K562 (cell line): ENCODE data around the gene PPP2R5A. TPM values are rescaled to one million over a fixed set of nuclear protein-coding genes. Genes with fewer than 3 reads are reported as not detected.

Experiments
- ARID1B ChIP-seq: fragments of 450-650 bp; IDR thresholded peaks from 2 replicates; pipeline ENCODE4 v1.6.1; 2016; ENCODE audit warnings: antibody characterized with exemption, mild to moderate bottlenecking, inconsistent platforms
- BHLHE40 ChIP-seq: IDR thresholded peaks from 2 replicates; pipeline ENCODE4 v1.6.1; 2011; ENCODE audit warnings: low read length, improper control_type of control experiment
- CBX3 ChIP-seq, 2 experiments: IDR thresholded peaks; 1 replicate in 1 of 2; 2 replicates in 1 of 2; pipeline ENCODE4 v1.6.1; 2012; ENCODE audit warnings: inconsistent platforms in 2 of 2, low read length in 2 of 2, borderline replicate concordance in 1 of 2, control low read depth in 1 of 2
- COPS2 ChIP-seq: fragments of 450-650 bp; conservative IDR thresholded peaks from 2 replicates; pipeline ENCODE4 v1.6.1; 2016; ENCODE audit warnings: mild to moderate bottlenecking, moderate library complexity
- CREM ChIP-seq: IDR thresholded peaks from 2 replicates; pipeline ENCODE4 v1.6.1; 2014; ENCODE audit warnings: antibody characterized with exemption, low read depth
- CTBP1 ChIP-seq: fragments of 450-650 bp; IDR thresholded peaks from 2 replicates; pipeline ENCODE4 v1.6.1; 2016; ENCODE audit warnings: borderline replicate concordance
- CXXC5 ChIP-seq: fragments of 250-450 bp; sonication (Bioruptor Pico); IDR thresholded peaks from 2 replicates; pipeline ENCODE4 v1.8.0; 2022; ENCODE audit warnings: inconsistent platforms, mild to moderate bottlenecking, moderate library complexity
- ERF ChIP-seq: fragments of 450-650 bp; formaldehyde crosslinking; IDR thresholded peaks from 2 replicates; pipeline ENCODE4 v1.4.0; 2020; ENCODE audit warnings: mild to moderate bottlenecking, mixed read lengths
- HMGN3 ChIP-seq: IDR thresholded peaks from 2 replicates; pipeline ENCODE4 v1.6.1; 2011; ENCODE audit warnings: borderline replicate concordance, low read depth, mild to moderate bottlenecking, mixed read lengths, low read length; ENCODE audit not compliant: insufficient read length; ENCODE audit errors: extremely low read depth
- HNRNPL ChIP-seq: fragments of 200-400 bp; formaldehyde crosslinking; IDR thresholded peaks from 2 replicates; pipeline ENCODE4 v1.6.1; 2017; ENCODE audit warnings: low read depth, mild to moderate bottlenecking, low read length
- PBX2 ChIP-seq, 2 experiments: IDR thresholded peaks in 1 of 2; conservative IDR thresholded peaks in 1 of 2; 2 replicates each; pipeline ENCODE4 v1.6.1; 2016; ENCODE audit warnings: low read depth in 2 of 2, mild to moderate bottlenecking in 1 of 2, missing compliant biosample characterization in 1 of 2, missing genetic modification characterization in 1 of 2, moderate library complexity in 1 of 2
- POLR2AphosphoS5 ChIP-seq: IDR thresholded peaks from 2 replicates; pipeline ENCODE4 v1.6.1; 2011; ENCODE audit warnings: mild to moderate bottlenecking, low read depth, low read length, moderate library complexity; ENCODE audit not compliant: control insufficient read depth, insufficient read depth
- SETDB1 ChIP-seq: IDR thresholded peaks from one replicate; pipeline ENCODE4 v1.6.1; 2012; ENCODE audit warnings: low read length, control low read depth, inconsistent platforms
- SNRNP70 ChIP-seq: fragments of 200-400 bp; formaldehyde crosslinking; optimal IDR thresholded peaks from 2 replicates; pipeline ENCODE3; 2017; ENCODE audit warnings: low read depth, low read length
- ZBED1 ChIP-seq: IDR thresholded peaks from 2 replicates; pipeline ENCODE4 v1.6.1; 2014
- ZBTB9 ChIP-seq: fragments of 450-650 bp; formaldehyde crosslinking; IDR thresholded peaks from 2 replicates; pipeline ENCODE4 v1.4.0; 2020; ENCODE audit warnings: mild to moderate bottlenecking, moderate library complexity
- ZNF197 ChIP-seq: fragments of 200-800 bp; sonication (Bioruptor generic); IDR thresholded peaks from 2 replicates; pipeline ENCODE4 v1.6.1; 2016; ENCODE audit warnings: low read depth, missing genetic modification characterization, missing compliant biosample characterization
- ZNF212 ChIP-seq: fragments of 450-650 bp; formaldehyde crosslinking; IDR thresholded peaks from 2 replicates; pipeline ENCODE4 v1.4.0; 2020; ENCODE audit warnings: mild to moderate bottlenecking
- ZNF766 ChIP-seq: fragments of 200-800 bp; sonication (Bioruptor generic); conservative IDR thresholded peaks from 2 replicates; pipeline ENCODE4 v1.6.1; 2016; ENCODE audit warnings: missing genetic modification characterization, missing compliant biosample characterization
- polyA plus RNA-seq, 8 experiments: library from polyadenylated mRNA; depleted of rRNA in 4 of 8; stranded (reverse) in 5 of 8; unstranded in 3 of 8; fragments of >200 nt; fragmentation: Nextera tagmentation in 2 of 8; fragmentation: Illumina TruSeq in 1 of 8; extraction: Ambion mirVana in 2 of 8; extraction: Trizol in 1 of 8; gene quantifications; 2 replicates each; pipeline versions ENCODE4 v1.2.1 to v1.2.3, GENCODE V29; 2011 to 2014; ENCODE audit warnings: inconsistent platforms in 1 of 8, missing spikeins in 1 of 8
- total RNA-seq, 7 experiments: library from RNA; depleted of rRNA in 6 of 7; stranded (reverse); fragments of >200 nt in 6 of 7; fragmentation: Illumina TruSeq in 2 of 7; extraction: Trizol in 2 of 7; gene quantifications; 2 replicates each; pipeline versions ENCODE4 v1.2.1 to v1.2.3, GENCODE V29; 2011 to 2021; ENCODE audit warnings: low replicate concordance in 1 of 7
- TF ChIP-seq, protein P1 (sequence below): fragments of 200-800 bp; sonication (Bioruptor generic); IDR thresholded peaks from 2 replicates; pipeline ENCODE4 v1.6.1; 2016; ENCODE audit warnings: missing genetic modification characterization, missing compliant biosample characterization

The PPP2R5A gene
- total and polyA plus RNA-seq, 9 of the 15 experiments (the other 6 are each of a cell fraction or from before 2014, with no cell fraction given), result 26.9 to 106 (median 64.3) TPM

GRCh38 chr1:212261361-212261929 is 23.8 kb upstream of the PPP2R5A start (continued):
- TF ChIP-seq CTBP1 (peak; percentile 69; the same call in 1 of the 2 replicates), SETDB1 (no peak), CXXC5 (CRISPR knock-in tag) (peak; percentile 48), COPS2 (no peak), SNRNP70 (no peak), HNRNPL (no peak), ZNF197 (CRISPR knock-in tag) (no peak), CBX3 (IDR thresholded peaks at IDR 0.05; ENCODE audit: borderline replicate concordance in 1 of 2, low read length in 2 of 2) (no peak), BHLHE40 (peak; percentile 71), CREM (0 out of 2 replicates have a peak, but pooled peaks have one; percentile 11), ZBTB9 (CRISPR knock-in tag) (no peak), ZBED1 (no peak), HMGN3 (no peak), PBX2 (CRISPR knock-in tag; IDR thresholded peaks at IDR 0.05; ENCODE audit: low read depth) (no peak), PBX2 (tag; conservative IDR thresholded peaks at IDR 0.05; ENCODE audit: low read depth) (0 out of 2 replicates have a peak, but pooled peaks have one; percentile 5), ERF (CRISPR knock-in tag) (no peak), ZNF212 (CRISPR knock-in tag) (no peak), ZNF766 (CRISPR knock-in tag) (peak; percentile 70), ARID1B (peak; percentile 91), POLR2AphosphoS5 (no peak)
- TF ChIP-seq, protein P1, sequence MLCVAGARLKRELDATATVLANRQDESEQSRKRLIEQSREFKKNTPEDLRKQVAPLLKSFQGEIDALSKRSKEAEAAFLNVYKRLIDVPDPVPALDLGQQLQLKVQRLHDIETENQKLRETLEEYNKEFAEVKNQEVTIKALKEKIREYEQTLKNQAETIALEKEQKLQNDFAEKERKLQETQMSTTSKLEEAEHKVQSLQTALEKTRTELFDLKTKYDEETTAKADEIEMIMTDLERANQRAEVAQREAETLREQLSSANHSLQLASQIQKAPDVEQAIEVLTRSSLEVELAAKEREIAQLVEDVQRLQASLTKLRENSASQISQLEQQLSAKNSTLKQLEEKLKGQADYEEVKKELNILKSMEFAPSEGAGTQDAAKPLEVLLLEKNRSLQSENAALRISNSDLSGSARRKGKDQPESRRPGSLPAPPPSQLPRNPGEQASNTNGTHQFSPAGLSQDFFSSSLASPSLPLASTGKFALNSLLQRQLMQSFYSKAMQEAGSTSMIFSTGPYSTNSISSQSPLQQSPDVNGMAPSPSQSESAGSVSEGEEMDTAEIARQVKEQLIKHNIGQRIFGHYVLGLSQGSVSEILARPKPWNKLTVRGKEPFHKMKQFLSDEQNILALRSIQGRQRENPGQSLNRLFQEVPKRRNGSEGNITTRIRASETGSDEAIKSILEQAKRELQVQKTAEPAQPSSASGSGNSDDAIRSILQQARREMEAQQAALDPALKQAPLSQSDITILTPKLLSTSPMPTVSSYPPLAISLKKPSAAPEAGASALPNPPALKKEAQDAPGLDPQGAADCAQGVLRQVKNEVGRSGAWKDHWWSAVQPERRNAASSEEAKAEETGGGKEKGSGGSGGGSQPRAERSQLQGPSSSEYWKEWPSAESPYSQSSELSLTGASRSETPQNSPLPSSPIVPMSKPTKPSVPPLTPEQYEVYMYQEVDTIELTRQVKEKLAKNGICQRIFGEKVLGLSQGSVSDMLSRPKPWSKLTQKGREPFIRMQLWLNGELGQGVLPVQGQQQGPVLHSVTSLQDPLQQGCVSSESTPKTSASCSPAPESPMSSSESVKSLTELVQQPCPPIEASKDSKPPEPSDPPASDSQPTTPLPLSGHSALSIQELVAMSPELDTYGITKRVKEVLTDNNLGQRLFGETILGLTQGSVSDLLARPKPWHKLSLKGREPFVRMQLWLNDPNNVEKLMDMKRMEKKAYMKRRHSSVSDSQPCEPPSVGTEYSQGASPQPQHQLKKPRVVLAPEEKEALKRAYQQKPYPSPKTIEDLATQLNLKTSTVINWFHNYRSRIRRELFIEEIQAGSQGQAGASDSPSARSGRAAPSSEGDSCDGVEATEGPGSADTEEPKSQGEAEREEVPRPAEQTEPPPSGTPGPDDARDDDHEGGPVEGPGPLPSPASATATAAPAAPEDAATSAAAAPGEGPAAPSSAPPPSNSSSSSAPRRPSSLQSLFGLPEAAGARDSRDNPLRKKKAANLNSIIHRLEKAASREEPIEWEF (CRISPR knock-in tag), result no peak
